IPS DF 19.7 (cell line): ENCODE results near the gene CRLF1.

Experiments
- DNase-seq: peaks from one replicate; pipeline ENCODE4 v3.0.0-alpha.2; 2013; ENCODE audit warnings: low read depth, low spot score

Gene CRLF1

GRCh38 chr19:18636183-18636968 is 29.8 kb upstream of the CRLF1 start:
- DNase-seq, result peak; percentile 80

GRCh38 chr19:18635831-18636182 is 29.2 kb upstream of the CRLF1 start:
- no peak for DNase-seq

- no peak for DNase-seq
Measured at GRCh38 chr19:18634612-18635297, 28.2 kb upstream of the CRLF1 start.

GRCh38 chr19:18633321-18633720 is 26.7 kb upstream of the CRLF1 start:
- DNase-seq, result no peak

GRCh38 chr19:18629166-18630088 is 22.8 kb upstream of the CRLF1 start:
- DNase-seq, result no peak

- DNase-seq, result no peak
Measured at GRCh38 chr19:18626906-18627305, 20.3 kb upstream of the CRLF1 start.

- no peak for DNase-seq
Measured at GRCh38 chr19:18620902-18621301, 14.3 kb upstream of the CRLF1 start.

GRCh38 chr19:18620311-18620710 is 13.7 kb upstream of the CRLF1 start:
- DNase-seq, result no peak

- no peak for DNase-seq
Measured at GRCh38 chr19:18618236-18618635, 11.6 kb upstream of the CRLF1 start.

- DNase-seq, result no peak
Measured at GRCh38 chr19:18617562-18617961, 11.0 kb upstream of the CRLF1 start.

- DNase-seq, result no peak
Measured at GRCh38 chr19:18616023-18616422, 9.4 kb upstream of the CRLF1 start.

GRCh38 chr19:18613589-18614234 is 7.1 kb upstream of the CRLF1 start:
- no peak for DNase-seq

GRCh38 chr19:18612772-18613588 is 6.4 kb upstream of the CRLF1 start, which contains the start of gene TMEM59L:
Gene TMEM59L (plus strand): TSS chr19:18612870. CDS start chr19:18612959, 89 bp downstream.
- DNase-seq, result no peak

GRCh38 chr19:18612051-18612771 is 5.6 kb upstream of the CRLF1 start:
- DNase-seq, result no peak

- no peak for DNase-seq
Measured at GRCh38 chr19:18611327-18612050, 4.9 kb upstream of the CRLF1 start.

- DNase-seq, result no peak
Measured at GRCh38 chr19:18610556-18611326, 4.1 kb upstream of the CRLF1 start.

GRCh38 chr19:18610245-18610555 is 3.6 kb upstream of the CRLF1 start:
- DNase-seq, result no peak

GRCh38 chr19:18609717-18610051 is 3.1 kb upstream of the CRLF1 start:
- no peak for DNase-seq
